Thoracic aorta (tissue), 2 donors: Measurements from ENCODE around the gene GLMP. TPM values are rescaled to one million over a fixed set of nuclear protein-coding genes. Genes with fewer than 3 reads are reported as not detected.

Experiments
- ATAC-seq: fragments of 150-250 bp; one replicate; pipeline ENCODE4 v1.8.0; 2017; ENCODE audit warnings: low read depth; ENCODE audit not compliant: insufficient number of reproducible peaks, low FRiP score
- DNase-seq: peaks from one replicate; pipeline ENCODE4 v3.0.0-alpha.2; 2020; ENCODE audit warnings: low spot score
- H3K27ac ChIP-seq, 2 donors: fragments of 200-600 bp; sonication (generic); 1 replicate in 1 of 2; 2 replicates in 1 of 2; pipeline ENCODE4 v1.5.1; 2016; ENCODE audit warnings: mild to moderate bottlenecking in 2 of 2, moderate library complexity in 2 of 2
- H3K27me3 ChIP-seq: fragments of 200-600 bp; sonication (generic); replicated peaks from 2 replicates; pipeline ENCODE4 v1.6.0; 2016; ENCODE audit warnings: mild to moderate bottlenecking; ENCODE audit not compliant: insufficient read depth
- H3K36me3 ChIP-seq: fragments of 200-600 bp; sonication (generic); one replicate; pipeline ENCODE4 v1.5.1; 2016
- H3K4me1 ChIP-seq, 2 donors: fragments of 200-600 bp; sonication (generic); 1 replicate in 1 of 2; 2 replicates in 1 of 2; pipeline versions ENCODE4 v1.5.1 to v1.6.0; 2016; ENCODE audit warnings: low read depth in 2 of 2, mild to moderate bottlenecking in 1 of 2; ENCODE audit not compliant: control insufficient read depth in 1 of 2
- H3K4me3 ChIP-seq: fragments of 200-600 bp; sonication (generic); 2 replicates; pipeline ENCODE4 v1.5.1; 2016; ENCODE audit warnings: mild to moderate bottlenecking
- H3K9me3 ChIP-seq: fragments of 200-600 bp; sonication (generic); 2 replicates; pipeline ENCODE4 v1.5.1; 2016
- total RNA-seq, 2 donors: library from RNA; depleted of rRNA; stranded (reverse); fragments of >200 nt; gene quantifications; one replicate each; pipeline versions ENCODE4 v1.1.0 to v1.2.3, GENCODE V29; 2016
- TF ChIP-seq, protein P1 (sequence below): fragments of 200-600 bp; sonication (generic); IDR thresholded peaks from one replicate; pipeline ENCODE4 v1.5.1; 2019; ENCODE audit warnings: antibody characterized with exemption

The GLMP gene
- total RNA-seq, 2 donors from 2014 or later, result 27.7 to 60.1 TPM

- H3K27me3 ChIP-seq, result no peaks in the 10 kb centered on the region
- TF ChIP-seq, protein P1, sequence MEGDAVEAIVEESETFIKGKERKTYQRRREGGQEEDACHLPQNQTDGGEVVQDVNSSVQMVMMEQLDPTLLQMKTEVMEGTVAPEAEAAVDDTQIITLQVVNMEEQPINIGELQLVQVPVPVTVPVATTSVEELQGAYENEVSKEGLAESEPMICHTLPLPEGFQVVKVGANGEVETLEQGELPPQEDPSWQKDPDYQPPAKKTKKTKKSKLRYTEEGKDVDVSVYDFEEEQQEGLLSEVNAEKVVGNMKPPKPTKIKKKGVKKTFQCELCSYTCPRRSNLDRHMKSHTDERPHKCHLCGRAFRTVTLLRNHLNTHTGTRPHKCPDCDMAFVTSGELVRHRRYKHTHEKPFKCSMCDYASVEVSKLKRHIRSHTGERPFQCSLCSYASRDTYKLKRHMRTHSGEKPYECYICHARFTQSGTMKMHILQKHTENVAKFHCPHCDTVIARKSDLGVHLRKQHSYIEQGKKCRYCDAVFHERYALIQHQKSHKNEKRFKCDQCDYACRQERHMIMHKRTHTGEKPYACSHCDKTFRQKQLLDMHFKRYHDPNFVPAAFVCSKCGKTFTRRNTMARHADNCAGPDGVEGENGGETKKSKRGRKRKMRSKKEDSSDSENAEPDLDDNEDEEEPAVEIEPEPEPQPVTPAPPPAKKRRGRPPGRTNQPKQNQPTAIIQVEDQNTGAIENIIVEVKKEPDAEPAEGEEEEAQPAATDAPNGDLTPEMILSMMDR, result no peak
- no peaks in the 10 kb centered on the region for H3K9me3 ChIP-seq
- no peaks in the 10 kb centered on the region for H3K36me3 ChIP-seq
- DNase-seq (no peak), ATAC-seq (no peak)
- peaks cover 17 to 19% of the 10 kb centered on the region in 2 donors for H3K4me1 ChIP-seq
- no peak overlapping the region for H3K4me3 ChIP-seq
- no peak overlapping the region for H3K27ac ChIP-seq
Measured at GRCh38 chr1:156286061-156286460, 9.4 kb downstream of the GLMP start.

DNA sequence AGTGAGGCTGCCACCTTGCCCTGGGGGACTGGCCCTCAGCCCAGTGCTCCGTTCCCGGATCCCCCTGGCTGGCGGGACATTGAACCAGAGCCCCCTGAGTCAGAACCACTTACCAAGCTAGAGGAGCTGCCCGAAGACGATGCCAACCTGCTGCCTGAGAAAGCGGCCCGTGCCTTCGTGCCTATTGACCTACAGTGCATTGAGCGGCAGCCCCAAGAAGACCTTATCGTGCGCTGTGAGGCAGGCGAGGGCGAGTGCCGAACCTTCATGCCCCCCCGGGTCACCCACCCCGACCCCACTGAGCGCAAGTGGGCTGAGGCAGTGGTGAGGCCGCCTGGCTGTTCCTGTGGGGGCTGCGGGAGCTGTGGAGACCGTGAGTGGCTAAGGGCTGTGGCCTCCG, 10.0 kb downstream of the GLMP start:
- H3K4me3 ChIP-seq, result no peak overlapping the region
- H3K36me3 ChIP-seq, result no peaks in the 10 kb centered on the region
- DNase-seq, result no peak
- no peaks in the 10 kb centered on the region for H3K27me3 ChIP-seq
- ATAC-seq, result no peak
- TF ChIP-seq, protein P1, result no peak
- no peaks in the 10 kb centered on the region for H3K9me3 ChIP-seq
- H3K27ac ChIP-seq, result no peak overlapping the region
- H3K4me1 ChIP-seq, result peaks cover 19 to 25% of the 10 kb centered on the region in 2 donors

DNA sequence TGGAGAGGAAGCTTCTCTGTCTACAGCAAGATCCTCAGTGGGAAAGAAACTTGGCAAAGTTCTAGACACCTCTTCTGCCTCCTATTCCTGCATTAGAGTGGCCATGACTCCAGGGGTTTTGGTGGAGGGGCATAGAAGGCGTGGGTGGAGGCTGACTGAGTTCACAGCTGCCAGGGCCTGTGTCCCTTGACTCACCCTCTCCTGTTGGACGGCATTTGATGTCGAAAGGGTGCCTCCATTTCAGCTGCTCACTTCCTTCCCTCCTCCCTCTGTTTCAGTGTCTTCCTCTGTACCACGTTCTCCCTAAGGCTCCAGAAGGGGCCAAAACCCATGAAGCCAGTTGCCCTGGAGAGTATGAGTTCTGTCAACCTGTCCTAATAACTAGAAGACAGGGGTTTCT, 10.7 kb downstream of the GLMP start:
- ATAC-seq, result no peak
- TF ChIP-seq, protein P1, result no peak

DNA sequence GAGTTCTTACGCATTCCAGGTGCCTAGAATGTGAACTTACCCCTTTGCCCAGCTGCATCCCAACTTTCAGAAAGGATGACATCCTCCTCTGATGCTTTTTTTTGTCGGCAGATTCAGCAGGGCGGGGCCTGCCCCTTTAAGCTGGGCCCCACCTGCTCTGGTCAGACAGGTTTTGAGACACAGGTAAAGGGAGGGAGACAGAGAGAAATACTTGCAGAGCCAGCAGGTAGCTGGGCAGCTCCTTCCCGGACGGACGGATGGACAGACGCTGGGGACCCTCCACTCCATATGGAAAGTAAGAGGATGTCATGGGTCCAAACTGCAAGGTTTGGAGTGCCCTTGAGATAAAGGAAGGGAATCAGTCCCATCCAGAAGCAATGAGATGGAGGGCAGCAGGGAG, 11.4 kb downstream of the GLMP start, which contains the start of gene TMEM79:
Gene TMEM79 (plus strand): TSS at position 214 of the 400 bp plus-strand sequence. CDS start 902 bp downstream, outside the sequence.
- DNase-seq, result no peak
- peaks cover 19 to 28% of the 10 kb centered on the region in 2 donors for H3K4me1 ChIP-seq
- H3K27me3 ChIP-seq, result no peaks in the 10 kb centered on the region
- no peaks in the 10 kb centered on the region for H3K36me3 ChIP-seq
- peak within 1 kb of the TSS; percentile 83 for H3K4me3 ChIP-seq
- H3K9me3 ChIP-seq, result no peaks in the 10 kb centered on the region
- TF ChIP-seq, protein P1, result no peak
- H3K27ac ChIP-seq, result peak within 1 kb of the TSS; percentile 7 to 70
- no peak for ATAC-seq

More for the DNA sequence above, 10.7 kb downstream of the GLMP start:
- H3K27ac ChIP-seq, result no peak overlapping the region
- no peak overlapping the region for H3K4me3 ChIP-seq
- H3K4me1 ChIP-seq, result peaks cover 19 to 28% of the 10 kb centered on the region in 2 donors
- H3K36me3 ChIP-seq, result no peaks in the 10 kb centered on the region
- no peaks in the 10 kb centered on the region for H3K27me3 ChIP-seq
- H3K9me3 ChIP-seq, result no peaks in the 10 kb centered on the region
- no peak for DNase-seq

DNA sequence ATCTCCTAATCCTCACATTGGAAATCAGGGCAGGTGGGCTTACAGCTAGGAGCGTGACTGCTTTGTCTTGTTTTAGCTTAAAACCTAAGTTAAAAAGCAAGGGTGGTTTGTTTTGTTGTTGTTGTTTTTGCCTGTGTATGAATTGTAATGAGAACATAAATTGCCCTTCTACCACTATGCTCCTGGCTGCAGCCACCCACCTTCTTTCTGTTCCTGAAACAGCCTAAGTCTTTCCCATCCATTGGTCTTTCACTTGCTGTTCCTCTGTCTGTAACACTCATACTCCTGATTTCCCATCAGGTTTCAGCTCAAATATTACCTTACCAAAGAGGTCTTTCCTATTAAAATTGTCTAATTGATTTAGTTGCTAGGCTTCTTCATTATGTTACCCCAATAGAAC, 12.0 kb downstream of the GLMP start:
- Histone ChIP-seq H3K27ac (peak overlapping the region in 1 of 2 donors; percentile 70), H3K36me3 (no peaks in the 10 kb centered on the region), H3K9me3 (no peaks in the 10 kb centered on the region), H3K4me1 (peaks cover 19 to 28% of the 10 kb centered on the region in 2 donors), H3K4me3 (peak overlapping the region; percentile 83), H3K27me3 (no peaks in the 10 kb centered on the region)
- DNase-seq (no peak), ATAC-seq (no peak)
- TF ChIP-seq, protein P1, result no peak
